Stimulated activated CD8-positive, alpha-beta memory T cell treated with anti-CD3 and anti-CD28 coated beads, Interleukin-4, amount 100 ng/mL, for 24 hours (primary cell): ENCODE measurements around the gene TFR2.

ENCODE experiments used
- DNase-seq: peaks from one replicate; pipeline ENCODE4 v3.0.0-alpha.2; 2020; ENCODE audit warnings: low read depth

TFR2 gene

DNA sequence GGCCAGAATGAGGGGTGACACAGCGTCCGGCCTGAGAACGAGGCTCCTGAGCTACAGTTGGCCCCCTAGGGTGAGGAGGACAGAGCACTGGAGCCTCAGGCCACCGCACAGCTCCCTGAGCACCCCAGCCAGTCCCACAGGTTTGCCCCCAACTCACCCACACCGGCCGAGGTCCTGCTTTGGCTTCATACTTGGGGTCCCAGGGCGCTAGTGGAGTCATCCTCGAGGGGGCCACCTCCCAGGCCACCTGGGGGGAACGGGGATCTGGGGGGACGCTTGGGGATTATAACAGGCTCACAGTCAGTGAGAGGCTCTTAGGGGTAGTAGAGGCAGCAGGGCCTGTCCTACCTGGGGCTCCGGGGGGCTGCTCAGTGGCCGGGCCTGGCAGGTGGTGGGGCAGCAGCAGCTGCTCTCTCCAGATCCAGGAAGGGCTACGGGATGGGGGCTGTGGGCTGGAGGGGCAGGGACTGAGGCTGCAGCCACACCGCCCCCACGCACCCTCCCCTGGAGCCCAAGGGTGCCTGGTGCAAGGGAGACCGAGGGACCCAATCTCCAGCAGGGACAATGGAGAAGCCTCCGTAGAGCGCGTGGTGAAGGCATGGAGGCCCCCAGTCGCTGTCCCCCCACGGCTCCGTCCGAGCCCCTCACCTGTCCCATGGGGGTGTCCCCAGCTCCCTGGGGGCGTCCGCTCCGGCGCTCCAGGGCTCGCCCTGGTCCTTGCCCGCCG lies 68.2 kb downstream of the TFR2 start:
- no peak for DNase-seq

- DNase-seq: no peak
These were observed 68.9 kb downstream of the TFR2 start for GRCh38 chr7:100572281-100572948.

- DNase-seq: no peak
These were observed 69.6 kb downstream of the TFR2 start for GRCh38 chr7:100571829-100572116.

DNA sequence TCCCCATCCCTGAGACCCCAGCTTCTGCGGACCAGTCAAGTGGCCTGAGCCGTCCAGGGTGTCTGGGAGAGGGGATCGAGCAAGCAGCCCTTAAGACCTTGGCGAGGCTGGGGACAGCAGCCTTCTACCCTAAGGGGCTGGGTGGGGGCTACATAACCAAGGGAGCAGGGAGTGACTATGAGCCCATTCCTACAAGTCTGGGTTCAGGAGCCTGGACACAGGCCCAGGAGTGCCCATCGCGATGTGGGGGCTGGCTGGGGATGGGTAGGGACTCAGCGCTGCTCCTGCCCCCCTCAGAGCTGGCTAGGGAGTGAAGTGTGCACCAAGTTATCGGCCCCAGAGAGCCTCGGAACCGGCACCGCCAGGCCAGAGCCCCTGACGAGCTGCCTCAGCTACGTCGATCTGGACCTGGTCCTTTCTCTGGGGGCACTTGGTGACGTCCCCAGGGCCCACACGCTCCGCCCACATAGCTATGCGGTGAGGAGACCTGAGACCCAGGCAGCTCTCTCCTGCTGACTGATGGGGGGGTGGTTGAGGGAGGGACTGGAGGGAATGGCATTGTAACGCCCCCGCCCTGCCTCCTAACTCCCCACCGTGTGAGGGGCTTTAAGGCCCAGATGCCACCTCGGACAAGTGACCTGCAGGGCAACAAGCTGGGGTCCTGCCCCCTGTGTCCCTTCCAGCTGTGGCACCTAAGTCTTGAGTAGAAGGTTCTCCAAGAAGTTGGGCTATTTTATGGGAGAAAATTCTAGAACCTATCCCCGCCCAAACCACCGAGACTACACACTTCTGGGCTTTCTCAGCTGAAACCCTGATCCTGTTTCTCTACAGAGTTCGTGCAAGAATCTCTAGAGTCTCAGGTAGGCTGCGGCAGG lies 70.2 kb downstream of the TFR2 start:
- no peak for DNase-seq
